ENCODE results near the gene KIAA0930.
"Not testable (repeated sequence)": the region's sequence is repeated elsewhere in the genome, so short reads cannot be mapped to it uniquely, and the experiment has no call there.

Gene KIAA0930

DNA sequence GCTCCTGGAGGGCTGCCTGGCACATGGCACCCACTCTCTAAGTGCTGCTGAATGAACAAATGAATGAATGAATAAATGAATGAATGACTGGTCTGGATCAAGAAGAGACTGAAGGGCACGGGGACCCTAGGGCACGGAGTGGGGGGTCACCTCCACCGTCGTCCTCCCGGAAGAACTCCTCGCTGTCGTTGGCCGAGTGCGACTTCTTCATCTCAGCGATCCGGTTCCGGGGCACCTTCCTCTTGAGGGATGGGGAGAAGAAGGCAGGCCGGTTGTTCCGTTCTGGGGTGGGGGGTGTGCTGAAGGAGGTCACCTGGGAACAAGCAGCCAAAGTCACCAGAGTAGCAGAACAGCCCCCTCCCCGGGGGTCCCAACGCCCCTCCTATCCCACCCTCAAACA is 41.0 kb downstream of the KIAA0930 start:
- DNase-seq = no peak

DNA sequence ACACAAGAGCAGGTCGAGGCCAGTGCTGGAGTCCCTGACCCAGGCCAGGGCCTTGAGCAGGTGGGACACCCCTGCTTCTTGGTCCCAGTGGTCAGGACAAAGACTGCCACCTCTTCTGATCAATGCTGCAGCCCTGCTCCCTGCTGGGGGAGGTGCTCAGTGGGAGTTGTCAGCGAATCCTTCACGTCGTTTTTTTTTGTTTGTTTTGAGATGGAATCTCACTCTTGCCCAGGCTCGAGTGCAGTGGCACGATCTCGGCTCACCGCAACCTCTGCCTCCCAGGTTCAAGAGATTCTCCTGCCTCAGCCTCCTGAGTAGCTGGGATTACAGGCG is 42.3 kb downstream of the KIAA0930 start:
- no peak for DNase-seq

DNA sequence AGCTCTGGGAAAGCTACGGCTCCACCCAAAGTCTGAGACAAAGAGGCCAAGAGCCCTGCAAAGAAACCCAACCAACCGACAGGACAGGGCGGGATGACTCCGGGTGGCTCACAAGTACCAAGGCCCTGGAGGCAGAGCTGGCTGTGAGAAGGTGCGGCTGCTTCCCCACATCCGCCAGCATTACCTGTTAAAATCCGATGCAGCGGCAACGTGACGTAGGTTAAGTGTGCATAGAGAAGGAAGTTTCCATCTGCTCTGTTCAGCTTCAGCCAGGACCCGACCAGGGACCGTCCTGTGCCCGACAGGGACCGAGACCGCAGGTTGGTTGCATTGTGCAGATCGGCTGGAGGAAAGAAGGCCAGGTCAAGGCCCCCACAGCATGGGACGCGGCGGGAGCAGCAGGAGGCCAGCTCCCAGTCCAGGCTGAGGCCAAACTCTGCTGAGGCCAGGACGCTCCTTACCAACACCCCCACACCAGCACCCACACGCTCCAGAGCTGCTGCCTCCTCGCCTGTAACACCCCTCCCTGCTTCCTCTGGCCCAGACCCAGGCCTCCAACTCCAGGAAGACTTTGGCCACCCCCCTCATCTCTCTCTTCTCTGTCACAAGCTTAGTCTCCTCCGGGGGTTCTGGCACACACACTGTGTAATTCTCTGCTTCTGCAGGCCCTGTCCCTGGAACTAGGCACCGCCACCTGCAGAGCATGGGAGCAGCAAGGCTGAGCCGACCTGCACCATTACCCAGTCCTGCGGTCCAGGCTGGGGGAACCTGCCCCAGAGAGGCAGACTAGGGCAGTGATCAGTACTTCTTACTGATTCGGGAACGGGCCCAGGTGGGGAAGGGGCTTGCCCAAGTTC is 42.9 kb downstream of the KIAA0930 start:
- DNase-seq = peak; percentile 24

DNA sequence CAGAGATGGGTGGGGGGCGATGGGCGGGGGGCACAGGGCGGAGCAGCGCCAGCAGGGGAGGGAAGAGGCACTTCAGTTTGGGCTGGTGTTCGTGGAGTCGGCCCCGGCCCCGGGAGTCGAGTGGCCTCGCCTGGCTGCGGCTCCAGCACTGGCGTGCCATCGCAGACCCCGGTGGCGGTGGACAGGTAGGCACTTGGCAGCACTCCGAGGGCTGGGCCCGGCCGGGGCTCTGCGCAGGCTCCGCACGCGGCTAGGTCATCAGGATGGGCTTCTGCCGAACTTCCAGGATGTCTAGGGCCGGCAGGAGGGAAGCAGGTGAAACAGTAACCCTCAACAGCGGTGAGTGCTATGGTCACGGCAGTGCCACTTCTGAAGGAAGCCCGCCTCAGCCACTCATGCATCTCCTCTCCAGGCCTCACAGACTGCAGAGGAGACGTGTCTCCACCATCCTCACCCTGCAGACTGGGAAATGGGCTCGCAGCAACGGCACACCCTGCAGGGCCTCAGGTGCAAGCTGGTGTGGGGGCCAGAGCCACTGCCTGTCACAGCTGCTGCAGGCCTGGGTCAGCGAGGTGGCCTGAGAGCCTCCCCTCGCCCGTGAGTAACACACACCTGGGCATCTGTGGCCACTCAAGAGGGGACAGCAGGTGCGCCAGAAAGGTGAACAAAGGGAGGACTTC is 43.6 kb downstream of the KIAA0930 start:
- DNase-seq = peak; percentile 68

DNA sequence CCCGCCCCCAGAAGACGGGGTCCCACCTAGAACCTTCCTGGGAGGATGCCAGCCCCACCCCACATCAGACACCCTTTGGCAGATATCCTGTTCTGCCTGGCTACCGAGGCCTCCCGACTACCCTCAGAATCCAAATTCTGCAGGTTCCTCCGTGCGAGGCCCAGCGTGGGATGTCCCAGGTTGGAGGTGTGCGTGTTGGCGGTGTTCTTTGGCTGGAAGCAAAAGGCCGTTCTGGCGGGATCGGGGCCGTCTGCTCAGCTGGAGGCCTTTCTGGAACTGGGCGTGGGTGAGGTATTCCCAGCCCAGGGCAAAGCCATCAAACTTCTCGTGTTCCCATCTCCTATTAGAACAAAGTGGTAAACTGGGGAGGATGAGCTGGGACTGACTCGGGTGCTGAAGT is 44.4 kb downstream of the KIAA0930 start:
- no peak for DNase-seq

DNA sequence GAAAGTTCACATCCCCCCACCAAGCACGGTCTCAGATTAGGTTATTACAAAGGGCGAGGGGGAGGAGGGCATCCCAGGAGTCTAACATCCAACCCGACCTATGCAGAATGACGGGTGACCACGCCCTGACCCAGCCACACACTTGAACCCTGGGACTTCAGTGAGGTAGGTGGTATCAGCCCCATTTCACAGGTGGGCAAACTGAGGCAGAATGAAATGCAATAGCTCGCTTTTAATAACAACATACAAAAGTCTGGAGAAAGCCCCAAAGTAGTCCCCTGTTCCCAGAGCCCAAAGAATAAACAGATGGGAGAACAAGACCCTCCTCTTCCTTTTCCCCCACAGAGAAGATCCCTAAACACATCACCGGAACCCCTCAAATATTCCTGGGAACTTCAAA is 45.1 kb downstream of the KIAA0930 start:
- DNase-seq = no peak

DNA sequence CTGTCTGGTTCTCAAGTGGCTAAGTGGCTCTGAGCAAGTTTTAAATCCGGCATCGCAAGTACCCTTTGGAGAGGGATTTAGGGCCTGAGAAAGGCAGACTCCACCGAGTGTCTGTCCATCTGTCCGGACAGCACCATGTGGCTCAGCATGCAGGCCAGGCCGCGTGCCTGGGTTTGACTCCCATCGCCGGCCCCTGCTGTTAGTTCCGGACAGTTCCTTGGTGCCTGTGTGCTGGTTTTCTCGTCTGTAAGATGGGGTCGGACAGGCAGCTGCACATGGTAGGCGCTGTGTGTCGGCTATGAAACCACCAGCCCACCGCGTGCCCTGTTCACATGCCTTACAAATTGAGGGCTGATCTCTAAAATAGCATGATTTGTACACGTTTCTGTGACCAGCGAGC is 46.0 kb downstream of the KIAA0930 start:
- DNase-seq = no peak

DNA sequence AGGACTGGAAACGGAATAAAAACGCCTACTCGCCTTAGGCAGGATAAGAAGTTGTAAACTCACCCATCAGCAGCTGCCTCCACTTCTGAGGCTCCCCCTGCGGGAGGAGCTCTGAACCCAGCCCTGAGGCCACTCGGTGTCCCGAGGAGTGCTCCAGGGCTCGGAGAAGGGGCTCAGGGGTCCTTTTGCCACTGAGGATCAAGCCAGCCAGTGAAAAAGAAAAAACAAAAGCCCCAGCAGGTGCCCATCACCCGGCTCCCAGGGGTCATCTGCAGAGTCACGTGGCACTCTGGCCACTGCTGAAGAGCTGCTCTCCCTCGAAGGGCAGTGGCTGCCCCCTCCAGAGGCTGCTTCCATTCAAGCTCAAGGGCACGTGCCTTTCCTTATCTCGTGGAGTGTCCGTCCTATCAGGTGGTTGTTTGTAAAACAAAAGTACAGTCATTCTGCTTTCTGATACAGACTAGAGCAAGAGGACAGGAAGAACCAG is 48.0 kb downstream of the KIAA0930 start:
- no peak for DNase-seq

DNA sequence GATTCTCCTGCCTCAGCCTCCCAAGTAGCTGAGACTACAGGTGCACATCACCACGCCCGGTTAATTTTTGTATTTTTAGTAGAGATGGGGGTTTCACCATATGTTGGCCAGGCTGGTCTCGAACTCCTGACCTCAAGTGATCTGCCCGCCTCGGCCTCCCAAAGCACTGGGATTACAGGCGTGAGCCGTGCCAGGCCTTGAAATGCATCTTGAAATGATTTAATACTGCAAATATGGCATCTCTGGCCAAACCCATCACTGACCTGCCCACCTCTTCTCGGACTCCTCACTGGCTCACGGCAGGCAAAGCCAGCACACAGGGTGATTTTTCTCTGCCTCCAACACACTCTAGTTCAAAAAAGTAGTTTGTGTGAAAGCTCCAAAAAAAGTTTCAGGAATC is 48.9 kb downstream of the KIAA0930 start:
- not testable (repeated sequence) for DNase-seq

DNA sequence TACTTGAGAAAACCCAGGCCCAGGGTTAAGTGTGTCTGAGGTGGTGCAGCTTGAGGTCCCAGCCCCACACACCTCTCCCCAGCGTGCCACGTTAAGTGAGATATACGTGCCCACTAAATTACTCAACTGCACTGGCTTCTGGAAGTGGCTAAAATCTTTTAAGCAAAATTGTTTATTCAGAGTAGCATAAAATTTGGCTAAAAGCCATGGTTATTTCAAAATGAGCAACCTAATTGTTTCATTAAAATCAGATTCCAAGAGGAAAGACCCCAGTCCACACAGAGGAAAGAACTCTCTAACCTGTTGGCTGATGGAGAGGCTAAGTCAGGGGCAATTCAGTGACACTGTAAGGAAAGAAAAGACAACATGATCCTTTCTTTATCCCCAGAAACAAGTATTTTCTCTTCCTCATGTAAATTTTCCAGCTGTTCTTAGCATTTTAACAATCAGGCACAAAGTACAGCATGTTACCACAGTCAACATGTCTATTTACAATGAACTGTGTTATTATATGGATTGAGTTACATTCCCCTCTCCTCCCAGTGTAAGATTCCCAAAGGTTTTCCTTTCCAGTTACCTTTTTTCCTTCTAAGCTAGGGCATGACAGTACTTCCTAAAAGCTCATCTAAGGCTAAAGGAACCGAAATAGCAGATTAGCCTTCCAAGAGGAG is 50.4 kb downstream of the KIAA0930 start:
- no peak for DNase-seq

DNA sequence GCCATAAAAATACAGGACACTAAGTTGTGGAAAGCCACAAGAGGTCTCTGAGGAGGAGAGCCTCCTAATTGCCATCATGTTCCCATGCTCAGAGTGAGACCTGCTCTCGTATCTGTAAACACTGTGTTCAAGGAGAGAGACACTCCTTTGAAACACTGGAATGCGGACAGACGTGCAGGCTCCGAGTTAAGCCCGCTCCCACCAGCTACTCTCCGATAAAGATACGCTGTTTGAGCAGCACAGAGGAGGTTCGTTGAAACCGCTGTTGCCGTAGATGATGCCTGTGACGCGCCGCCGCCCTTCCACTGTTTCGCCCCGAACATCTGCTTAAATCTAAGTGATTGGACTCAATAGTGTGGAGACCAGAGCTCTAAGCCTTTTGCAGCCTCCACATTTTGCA is 51.9 kb downstream of the KIAA0930 start:
- DNase-seq = no peak

DNA sequence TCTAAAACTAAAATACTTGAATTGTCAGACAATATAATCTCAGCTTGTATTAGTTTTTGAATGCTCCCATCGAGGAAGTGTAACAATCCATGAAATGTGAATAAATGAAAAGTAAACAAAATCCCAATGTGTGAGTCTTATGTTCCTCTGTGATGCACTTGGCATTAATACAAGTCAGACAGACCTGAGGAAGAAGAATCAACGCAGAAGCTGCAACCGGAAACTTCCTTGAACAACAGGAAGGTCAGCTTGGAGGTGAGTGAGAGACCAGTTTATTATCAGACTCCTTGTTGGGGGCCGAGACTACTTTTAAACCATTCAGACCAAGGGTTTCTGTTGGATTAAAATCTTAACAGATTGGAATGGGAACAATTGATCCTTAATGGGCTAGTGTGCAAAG is 52.8 kb downstream of the KIAA0930 start:
- no peak for DNase-seq

DNA sequence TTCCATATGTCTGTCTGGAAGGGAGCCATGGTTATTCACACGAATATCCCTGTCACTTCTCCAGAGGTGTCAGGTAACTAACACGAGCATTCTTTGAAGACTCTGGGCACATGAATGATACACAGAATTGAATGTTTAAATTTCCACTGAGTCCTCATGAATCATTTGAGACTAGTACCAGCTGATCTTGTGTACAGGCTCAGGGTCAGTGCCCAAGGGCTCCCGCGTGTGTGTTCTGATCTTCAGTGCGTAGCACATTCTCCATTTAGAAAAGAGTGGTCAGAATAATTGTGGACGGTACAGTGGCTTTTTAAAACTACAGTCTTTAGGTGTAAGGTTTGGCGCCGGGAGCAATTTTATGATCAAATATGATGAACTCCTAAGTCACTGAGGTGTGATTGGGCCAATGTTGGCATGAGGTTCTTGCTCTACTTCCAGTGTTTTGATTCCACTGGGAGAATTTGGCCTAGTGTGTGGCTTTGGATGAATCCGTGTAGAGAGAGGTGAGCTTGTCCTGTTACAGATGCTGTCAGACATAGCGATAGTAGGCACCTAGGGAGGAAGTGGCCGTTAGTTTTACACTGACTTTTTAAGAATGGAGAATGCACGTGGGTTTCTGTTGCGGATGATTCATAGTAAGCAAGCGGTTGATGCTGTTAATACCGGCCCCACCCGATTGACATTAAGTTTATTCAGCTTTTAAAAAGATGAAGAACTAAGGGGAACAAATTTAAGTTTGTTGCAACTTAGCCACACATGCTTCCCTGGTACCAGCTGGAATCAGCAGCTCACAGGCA is 54.8 kb downstream of the KIAA0930 start:
- DNase-seq = no peak

DNA sequence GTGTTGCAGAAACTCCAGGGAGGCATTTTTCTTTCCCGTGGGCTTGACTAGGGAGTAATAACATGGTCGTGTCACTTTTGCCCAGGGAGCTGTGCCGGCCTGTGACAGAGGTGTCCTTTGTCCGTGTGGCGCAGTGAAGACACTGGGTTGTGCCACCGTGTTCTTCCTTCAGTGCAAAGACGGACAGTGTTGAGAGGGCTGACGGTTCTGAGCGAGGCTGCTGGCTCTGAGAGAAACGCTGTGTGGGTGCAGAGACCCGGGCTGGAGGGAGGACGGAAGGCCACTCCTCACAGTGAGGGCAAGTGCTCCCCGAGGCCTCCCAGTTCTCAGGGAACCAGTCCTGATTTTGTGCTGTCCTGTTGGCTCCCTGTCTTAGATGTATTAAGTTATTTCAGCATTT is 56.7 kb downstream of the KIAA0930 start:
- no peak for DNase-seq

DNA sequence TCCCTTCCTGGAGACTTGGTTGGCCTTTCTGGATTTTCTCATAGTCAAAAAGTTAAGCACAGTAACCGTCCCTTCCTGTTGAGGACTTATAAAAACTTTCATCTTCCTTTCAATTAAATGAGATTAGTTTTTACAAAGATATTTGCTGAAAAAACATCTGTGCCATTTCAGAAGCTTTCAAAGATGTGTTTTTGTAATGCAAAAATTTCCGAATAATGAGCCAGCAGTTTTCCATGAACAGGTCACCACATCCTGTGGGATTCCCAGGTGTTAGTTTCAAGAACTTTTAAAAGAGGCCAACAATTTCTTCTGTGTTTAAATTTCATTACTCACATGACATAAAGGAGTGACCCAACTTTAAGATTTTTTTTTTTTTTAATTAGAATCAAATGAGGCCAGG is 58.9 kb downstream of the KIAA0930 start:
- DNase-seq = no peak

DNA sequence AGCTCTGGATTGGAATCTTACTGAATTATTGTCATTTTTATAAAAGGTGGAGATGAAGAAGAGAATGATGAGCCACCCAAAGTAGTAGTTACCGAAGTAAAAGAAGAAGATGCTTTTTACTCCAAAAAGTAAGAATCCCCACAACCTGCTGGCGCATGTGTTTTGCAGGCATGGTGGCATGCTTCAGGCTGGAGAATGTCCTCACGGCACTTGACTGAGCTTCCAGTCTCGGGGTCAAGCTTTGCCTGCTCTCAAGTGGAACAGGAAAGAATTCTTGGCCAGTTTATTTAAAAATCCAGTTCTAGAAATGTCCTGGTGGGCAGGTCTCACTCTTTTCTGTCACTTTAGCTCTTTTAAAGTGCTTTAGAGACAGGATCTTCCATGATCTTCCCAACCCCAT is 59.5 kb downstream of the KIAA0930 start:
- DNase-seq = no peak

DNA sequence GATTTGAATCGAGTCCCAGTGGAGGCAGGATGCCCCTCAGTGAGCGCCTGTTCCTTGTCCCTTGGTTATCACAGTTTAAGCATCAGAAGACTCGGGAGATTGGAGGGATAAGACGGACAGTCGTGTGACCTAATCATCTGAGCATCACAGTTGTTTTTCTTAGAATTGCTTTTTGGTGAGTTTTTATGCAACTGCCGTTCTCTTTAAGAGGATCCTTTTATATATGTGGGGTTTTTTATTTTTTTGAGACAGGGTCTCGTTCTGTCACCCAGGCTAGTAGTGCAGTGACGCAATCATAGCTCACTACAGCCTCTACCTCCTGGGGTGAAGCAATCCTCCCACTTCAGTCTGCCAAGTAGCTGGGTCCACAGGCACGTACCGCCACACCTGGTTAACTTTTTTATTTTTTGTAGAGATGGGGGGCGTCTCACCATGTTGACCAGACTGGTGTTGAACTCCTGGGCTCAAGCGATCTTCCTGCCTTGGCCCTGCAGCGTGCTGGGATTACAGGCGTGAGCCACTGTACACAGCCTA is 60.5 kb downstream of the KIAA0930 start:
- no peak for DNase-seq

DNA sequence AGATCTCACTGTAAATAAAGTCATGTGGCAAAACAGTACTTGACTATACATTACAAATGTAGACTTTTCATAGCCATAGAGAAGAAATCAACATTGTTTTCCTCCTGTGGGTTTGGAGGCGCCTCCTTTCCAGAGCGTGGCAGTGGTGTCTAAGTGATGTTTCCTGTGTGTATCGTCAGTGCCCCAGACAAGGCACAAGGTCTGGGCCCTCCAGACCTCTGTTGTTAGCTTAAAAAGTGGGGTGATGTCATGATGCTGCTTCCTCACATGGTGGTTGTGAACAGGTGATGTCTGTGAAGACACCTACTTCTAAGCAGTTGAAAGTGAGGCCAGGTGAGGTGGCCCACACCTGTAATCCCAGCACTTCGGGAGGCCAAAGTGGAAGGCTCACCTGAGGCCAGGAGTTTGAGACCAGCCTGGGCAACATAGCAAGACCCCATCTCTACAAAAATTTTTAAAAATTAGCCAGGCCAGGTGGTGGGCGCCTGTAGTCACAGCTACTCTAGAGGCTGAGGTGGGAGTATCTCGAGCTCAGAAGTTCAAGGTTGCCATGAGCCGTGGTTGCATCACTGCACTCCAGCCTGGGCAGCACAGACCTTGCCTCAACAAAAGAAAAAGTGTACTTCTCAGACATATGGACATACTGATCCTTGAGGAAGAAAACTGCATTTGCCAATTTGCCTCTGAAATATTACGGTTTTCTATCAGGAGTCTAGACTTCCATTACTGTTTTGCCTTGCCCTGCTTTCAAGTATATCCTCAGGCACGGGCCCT is 61.2 kb downstream of the KIAA0930 start:
- DNase-seq = no peak

DNA sequence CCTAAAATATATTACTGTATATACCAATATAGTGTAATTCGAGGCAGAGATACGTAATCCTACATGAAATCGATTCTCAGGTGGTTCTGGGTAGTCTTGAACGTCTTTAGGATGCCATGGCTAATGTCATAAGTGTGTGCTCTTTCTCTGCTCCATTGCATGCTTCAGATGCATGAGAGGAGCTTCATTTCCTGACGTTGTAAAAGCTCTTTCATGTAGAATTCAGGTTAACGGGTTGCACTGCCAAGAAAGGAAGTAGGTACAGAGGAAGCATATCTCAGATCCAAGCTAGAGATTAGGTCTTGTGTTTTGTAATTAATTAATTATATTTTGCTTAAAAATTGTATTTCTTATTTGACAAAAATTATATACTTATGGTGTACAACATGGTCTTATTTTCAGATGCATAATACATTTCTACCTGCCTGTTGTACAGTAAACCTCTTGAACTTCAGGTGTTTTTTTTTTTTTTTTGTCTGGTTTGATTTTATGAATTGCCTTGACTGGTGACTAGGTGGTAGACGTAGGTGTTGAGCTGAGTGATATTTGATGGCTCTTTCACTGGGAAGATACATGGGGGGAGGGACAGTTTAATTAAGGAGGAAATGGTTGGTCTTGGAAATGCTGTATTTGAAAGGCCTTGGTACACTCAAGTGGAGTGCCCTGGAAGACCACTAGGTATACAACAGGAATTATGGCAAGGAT is 67.7 kb downstream of the KIAA0930 start:
- DNase-seq = no peak

DNA sequence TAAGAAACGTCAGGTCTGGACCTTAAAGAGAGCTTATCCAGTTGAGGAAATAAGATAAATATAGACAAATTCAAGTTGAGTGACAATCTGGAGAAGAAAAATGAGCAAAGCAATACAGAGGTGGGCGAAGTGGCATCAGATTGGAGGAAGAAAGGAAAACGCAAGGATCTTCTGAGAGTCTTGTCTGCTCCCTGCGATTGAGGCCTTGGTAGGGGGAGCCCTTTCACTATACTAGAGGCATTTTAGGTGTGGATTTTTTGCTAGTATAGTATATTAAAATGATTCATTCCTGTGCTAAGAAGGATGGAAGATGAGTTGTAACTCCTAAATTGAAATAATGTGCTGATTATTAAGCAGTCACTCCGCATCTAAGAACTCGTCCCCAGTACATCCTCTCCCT is 68.9 kb downstream of the KIAA0930 start:
- DNase-seq = no peak

Data from DMS79 (cell line).